Naive thymus-derived CD8-positive, alpha-beta T cell (primary cell): ENCODE measurements around the gene DEGS2. TPM values are rescaled to one million over a fixed set of nuclear protein-coding genes. Genes with fewer than 3 reads are reported as not detected.

Source experiments
- ATAC-seq, 2 donors: fragments of 150-1000 bp; cut with Tn5 transposase in 1 of 2; sonication (Bioruptor Pico), chemical (Tn5 transposase) in 1 of 2; 1 replicate in 1 of 2; 2 replicates in 1 of 2; pipeline ENCODE4 v1.10.0; 2021; ENCODE audit warnings: mild to moderate bottlenecking in 2 of 2, moderate library complexity in 2 of 2
- POLR2A ChIA-PET: fragments of 350-600 bp; sonication (Branson Sonifier 250); formaldehyde crosslinking; loops from one replicate; lab custom pipeline; 2021; ENCODE audit warnings: antibody characterized with exemption; lab: Charles Lee
- DNase-seq, 10 donors: peaks; one replicate each; pipeline versions ENCODE4 v3.0.0 to v3.0.0-alpha.2; 2020 to 2022
- H3K27ac Mint-ChIP-seq, 10 donors: one replicate each; pipeline ENCODE4 v1.8.0; 2020 to 2022; ENCODE audit warnings: mild to moderate bottlenecking in 10 of 10, mixed read lengths in 10 of 10, moderate library complexity in 4 of 10, inconsistent platforms in 1 of 10
- H3K27me3 Mint-ChIP-seq, 5 donors: one replicate each; pipeline ENCODE4 v1.8.0; 2021 to 2022; ENCODE audit warnings: mixed read lengths in 5 of 5
- H3K36me3 Mint-ChIP-seq, 3 donors: one replicate each; pipeline ENCODE4 v1.8.0; 2020 to 2022; ENCODE audit warnings: mixed read lengths in 3 of 3, mild to moderate bottlenecking in 2 of 3, inconsistent platforms in 1 of 3
- H3K4me1 Mint-ChIP-seq, 4 donors: one replicate each; pipeline ENCODE4 v1.8.0; 2021 to 2022; ENCODE audit warnings: mixed read lengths in 4 of 4
- H3K4me3 Mint-ChIP-seq, 10 donors: one replicate each; pipeline ENCODE4 v1.8.0; 2020 to 2022; ENCODE audit warnings: mild to moderate bottlenecking in 10 of 10, mixed read lengths in 10 of 10, moderate library complexity in 6 of 10, inconsistent platforms in 1 of 10
- H3K9me3 Mint-ChIP-seq, 9 donors: one replicate each; pipeline ENCODE4 v1.8.0; 2020 to 2022; ENCODE audit warnings: mixed read lengths in 9 of 9, mild to moderate bottlenecking in 3 of 9, inconsistent platforms in 1 of 9, moderate library complexity in 1 of 9
- polyA plus RNA-seq, 3 donors: library from polyadenylated mRNA; unstranded; fragments of 300-500 nt; fragmentation: Illumina TruSeq; gene quantifications; one replicate each; pipeline ENCODE4 v1.2.3, GENCODE V29; 2021
- total RNA-seq, 8 experiments: library from RNA in 2 of 8; stranded (reverse) in 2 of 8; gene quantifications; one replicate each; pipeline ENCODE4 v1.2.3 and lab custom pipeline; 2021 to 2026

The DEGS2 gene
- total and polyA plus RNA-seq, 5 experiments from 2014 or later, result 0.39 to 1.1 (median 0.75) TPM; not detected in 1

DNA sequence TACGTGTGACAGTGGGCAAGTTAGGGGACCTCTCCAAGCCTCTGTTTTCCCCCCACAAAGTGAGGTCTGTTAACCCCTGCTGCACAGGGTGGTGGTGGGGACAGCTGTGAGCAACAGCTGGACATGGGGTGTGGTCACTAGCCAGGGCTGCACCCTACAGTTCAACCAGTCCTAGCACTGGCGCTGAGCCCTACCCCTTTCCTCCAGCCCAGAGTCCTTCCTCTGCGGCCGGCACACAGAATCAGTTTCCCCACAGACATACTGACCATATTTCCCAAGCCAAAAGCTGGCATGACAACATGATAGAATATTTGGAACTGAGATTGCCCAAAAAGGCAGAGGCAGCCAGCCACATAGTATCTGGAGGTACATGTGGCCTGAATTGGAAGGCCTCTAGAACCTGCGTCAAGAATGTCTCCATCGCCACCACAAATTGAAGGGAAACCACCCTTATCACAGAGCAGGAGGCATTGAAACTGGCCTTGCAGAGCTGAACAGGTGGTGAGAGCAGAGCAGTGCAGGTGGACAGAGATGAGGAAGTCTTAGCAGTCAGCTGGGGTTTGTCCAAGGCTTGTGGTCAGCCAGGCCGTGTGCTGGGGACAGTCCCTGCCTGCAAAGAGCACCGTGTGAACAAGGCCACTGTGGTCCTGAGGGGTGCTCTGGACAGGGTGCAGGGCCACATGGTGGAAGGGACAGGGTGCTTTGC, 21.2 kb downstream of the DEGS2 start:
- peaks cover 0 to 94% (median 23%) of the 10 kb centered on the region in 3 donors for H3K36me3 Mint-ChIP-seq
- ATAC-seq (no peak), DNase-seq (no peak)
- H3K27me3 Mint-ChIP-seq, result no peaks in the 10 kb centered on the region
- H3K9me3 Mint-ChIP-seq, result no peaks in the 10 kb centered on the region
- no peak overlapping the region for H3K4me3 Mint-ChIP-seq
- POLR2A ChIA-PET, result interaction anchor here (1.4 to 1.6 kb wide), 3 partner anchors 12 to 33 kb away, joined by 3 to 4 read pairs (median 3); no protein-coding TSS in a partner anchor
- peak overlapping the region; percentile 11 to 80 (median 58) for H3K27ac Mint-ChIP-seq
- peaks cover 6 to 42% (median 15%) of the 10 kb centered on the region in 4 donors for H3K4me1 Mint-ChIP-seq

DNA sequence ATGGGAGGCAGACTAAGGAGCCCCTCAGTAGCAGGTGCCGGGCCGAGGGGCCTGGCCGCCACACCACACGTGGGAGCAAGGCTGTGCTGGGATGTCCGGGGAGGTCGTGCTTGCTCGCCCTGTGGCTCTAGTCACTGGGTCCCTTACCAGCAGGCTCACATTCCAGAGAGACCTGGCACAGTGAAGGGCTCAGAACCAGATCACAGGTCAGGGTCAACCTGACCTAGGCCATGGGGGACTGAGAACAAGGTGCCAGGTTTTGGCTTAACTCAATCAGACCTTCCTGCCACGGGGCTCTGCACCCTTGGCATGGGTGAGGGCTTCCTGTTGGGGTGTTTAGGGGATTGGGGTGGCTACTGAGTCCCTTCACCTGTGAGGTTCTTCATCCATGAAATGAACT, 22.3 kb downstream of the DEGS2 start:
- ATAC-seq, result no peak
- no peaks in the 10 kb centered on the region for H3K27me3 Mint-ChIP-seq
- peaks cover 0 to 97% (median 23%) of the 10 kb centered on the region in 3 donors for H3K36me3 Mint-ChIP-seq
- no peak for DNase-seq
- peak overlapping the region in 7 of 10 donors; percentile 13 to 80 (median 60) for H3K27ac Mint-ChIP-seq
- no peaks in the 10 kb centered on the region for H3K9me3 Mint-ChIP-seq
- H3K4me3 Mint-ChIP-seq, result no peak overlapping the region
- peaks cover 5 to 42% (median 15%) of the 10 kb centered on the region in 4 donors for H3K4me1 Mint-ChIP-seq
- POLR2A ChIA-PET, result interaction anchor here (1.1 to 1.6 kb wide), 4 partner anchors 14 to 31 kb away, joined by 3 to 4 read pairs (median 3); no protein-coding TSS in a partner anchor

DNA sequence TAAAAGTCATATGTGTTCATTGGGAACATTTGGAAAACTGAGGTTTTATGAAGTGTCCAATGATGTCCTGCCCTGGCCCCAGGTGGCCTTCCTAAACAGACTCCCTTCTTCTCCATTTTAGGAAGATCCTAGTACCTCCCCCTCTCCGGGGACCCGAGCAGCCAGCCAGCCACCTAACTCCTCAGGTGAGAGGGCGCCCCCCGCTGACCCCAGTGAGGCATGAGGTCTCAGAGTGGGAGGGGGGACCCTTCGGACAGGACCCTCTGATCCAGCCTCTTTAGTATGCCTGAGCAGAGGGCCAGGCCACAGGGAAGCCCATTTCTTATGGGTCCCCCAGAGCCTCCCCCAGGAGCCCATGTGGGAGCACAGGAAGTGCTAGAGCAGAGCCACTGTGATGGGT, 23.7 kb downstream of the DEGS2 start:
- H3K4me1 Mint-ChIP-seq, result peaks cover 3 to 42% (median 19%) of the 10 kb centered on the region in 4 donors
- H3K36me3 Mint-ChIP-seq, result peaks cover 0 to 98% (median 22%) of the 10 kb centered on the region in 3 donors
- POLR2A ChIA-PET, result interaction anchor here (0.6 to 1.0 kb wide), 2 partner anchors 11 to 18 kb away, joined by 3 read pairs; no protein-coding TSS in a partner anchor
- no peak overlapping the region for H3K4me3 Mint-ChIP-seq
- peak overlapping the region in 8 of 10 donors; percentile 29 to 80 (median 60) for H3K27ac Mint-ChIP-seq
- no peaks in the 10 kb centered on the region for H3K9me3 Mint-ChIP-seq
- ATAC-seq, result no peak
- H3K27me3 Mint-ChIP-seq, result no peaks in the 10 kb centered on the region
- DNase-seq, result no peak

DNA sequence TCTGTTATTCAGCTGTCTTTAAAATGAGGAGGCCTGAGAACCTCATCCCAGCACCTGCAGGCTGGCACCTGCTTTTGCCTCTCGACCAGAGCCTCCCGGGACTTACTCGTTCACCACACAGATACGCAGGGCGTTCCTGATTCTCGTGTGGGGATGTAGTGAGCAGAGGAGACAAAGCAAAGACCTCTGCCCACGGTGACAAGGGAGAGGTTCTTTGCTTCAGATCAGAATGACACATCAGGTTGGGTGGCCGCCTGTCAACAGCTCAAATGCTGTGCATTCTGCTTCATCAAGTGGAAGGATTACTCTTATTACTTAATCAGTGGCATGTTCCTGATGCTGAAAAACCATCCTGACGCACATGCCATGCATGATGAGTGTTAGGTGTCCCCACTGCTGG, 24.4 kb downstream of the DEGS2 start:
- POLR2A ChIA-PET, result interaction anchor here (0.9 to 2.1 kb wide), 3 partner anchors 10 to 26 kb away, joined by 3 to 6 read pairs (median 5); no protein-coding TSS in a partner anchor
- ATAC-seq (no peak), DNase-seq (no peak)
- H3K36me3 Mint-ChIP-seq, result peaks cover 0 to 98% (median 25%) of the 10 kb centered on the region in 3 donors
- H3K27ac Mint-ChIP-seq, result peak overlapping the region in 9 of 10 donors; percentile 10 to 86 (median 64)
- H3K4me3 Mint-ChIP-seq, result peak overlapping the region in 1 of 10 donors; percentile 20
- H3K4me1 Mint-ChIP-seq, result peaks cover 3 to 39% (median 21%) of the 10 kb centered on the region in 4 donors
- no peaks in the 10 kb centered on the region for H3K9me3 Mint-ChIP-seq
- no peaks in the 10 kb centered on the region for H3K27me3 Mint-ChIP-seq

DNA sequence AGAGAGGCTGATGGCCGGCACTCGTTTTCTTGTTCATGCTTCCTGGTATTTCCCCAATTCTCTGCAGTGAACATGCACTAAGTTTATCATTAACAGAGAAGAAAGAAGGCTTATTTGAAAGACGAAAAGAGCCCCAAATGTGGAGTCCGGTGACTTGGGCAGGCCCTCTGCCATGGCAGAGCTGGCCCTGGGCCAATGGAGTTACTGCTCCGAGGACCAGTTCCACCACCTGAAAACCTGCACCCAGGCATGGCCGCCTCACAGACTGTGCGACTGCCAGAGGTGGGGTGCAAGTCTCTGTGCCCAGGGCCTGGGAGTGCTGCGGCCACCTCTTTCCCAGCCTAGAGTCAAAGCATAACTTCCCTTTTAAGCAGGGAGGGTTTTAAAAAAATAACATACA, 24.9 kb downstream of the DEGS2 start:
- Mint-ChIP-seq H3K27me3 (no peaks in the 10 kb centered on the region), H3K9me3 (no peaks in the 10 kb centered on the region), H3K27ac (peak overlapping the region in 6 of 10 donors; percentile 11 to 84 (median 39)), H3K4me3 (no peak overlapping the region), H3K4me1 (peaks cover 1 to 38% (median 21%) of the 10 kb centered on the region in 4 donors), H3K36me3 (peaks cover 0 to 98% (median 27%) of the 10 kb centered on the region in 3 donors)
- ATAC-seq (no peak), DNase-seq (no peak)
- POLR2A ChIA-PET, result interaction anchor here (0.9 to 2.1 kb wide), 4 partner anchors 10 to 26 kb away, joined by 3 to 6 read pairs (median 4); no protein-coding TSS in a partner anchor

DNA sequence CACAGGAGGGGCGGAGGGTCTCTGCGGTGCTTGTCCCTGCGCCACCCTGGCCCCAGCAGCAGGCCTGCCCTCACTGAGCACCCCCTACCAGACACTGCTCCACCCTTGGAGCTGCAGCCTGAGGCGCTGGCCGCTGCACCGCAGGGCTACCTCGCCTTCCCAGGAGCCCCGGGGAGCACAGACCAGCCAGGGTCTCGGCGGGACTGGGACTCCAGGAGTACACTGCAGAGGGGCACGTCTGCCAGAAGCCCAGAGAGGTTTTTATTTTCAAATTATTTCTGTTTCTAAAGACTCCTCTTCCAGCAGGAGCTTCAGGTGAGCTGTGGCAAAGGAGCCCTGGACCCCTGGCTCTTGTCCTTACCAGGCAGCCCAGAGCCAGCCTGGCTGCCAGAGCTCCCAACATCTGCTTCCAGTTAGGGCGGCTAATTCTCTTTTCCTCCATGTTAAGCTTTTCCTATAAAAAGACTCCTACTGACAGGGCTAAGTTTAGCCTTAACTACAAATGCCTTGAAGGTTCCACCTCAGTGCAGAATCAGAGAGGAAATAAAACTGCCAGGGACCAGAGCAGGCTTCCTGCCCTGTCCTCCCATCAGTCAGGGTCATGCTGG, 26.4 kb downstream of the DEGS2 start:
- Mint-ChIP-seq H3K4me1 (peaks cover 0 to 27% (median 15%) of the 10 kb centered on the region in 4 donors), H3K27me3 (no peaks in the 10 kb centered on the region), H3K36me3 (peaks cover 0 to 91% (median 32%) of the 10 kb centered on the region in 3 donors), H3K27ac (peak overlapping the region in 6 of 10 donors; percentile 10 to 84 (median 62)), H3K4me3 (no peak overlapping the region), H3K9me3 (no peaks in the 10 kb centered on the region)
- DNase-seq, result no peak
- no peak for ATAC-seq
- POLR2A ChIA-PET, result interaction anchor here (0.7 to 2.1 kb wide), 6 partner anchors 8 to 61 kb away, joined by 3 to 5 read pairs (median 4); no protein-coding TSS in a partner anchor

DNA sequence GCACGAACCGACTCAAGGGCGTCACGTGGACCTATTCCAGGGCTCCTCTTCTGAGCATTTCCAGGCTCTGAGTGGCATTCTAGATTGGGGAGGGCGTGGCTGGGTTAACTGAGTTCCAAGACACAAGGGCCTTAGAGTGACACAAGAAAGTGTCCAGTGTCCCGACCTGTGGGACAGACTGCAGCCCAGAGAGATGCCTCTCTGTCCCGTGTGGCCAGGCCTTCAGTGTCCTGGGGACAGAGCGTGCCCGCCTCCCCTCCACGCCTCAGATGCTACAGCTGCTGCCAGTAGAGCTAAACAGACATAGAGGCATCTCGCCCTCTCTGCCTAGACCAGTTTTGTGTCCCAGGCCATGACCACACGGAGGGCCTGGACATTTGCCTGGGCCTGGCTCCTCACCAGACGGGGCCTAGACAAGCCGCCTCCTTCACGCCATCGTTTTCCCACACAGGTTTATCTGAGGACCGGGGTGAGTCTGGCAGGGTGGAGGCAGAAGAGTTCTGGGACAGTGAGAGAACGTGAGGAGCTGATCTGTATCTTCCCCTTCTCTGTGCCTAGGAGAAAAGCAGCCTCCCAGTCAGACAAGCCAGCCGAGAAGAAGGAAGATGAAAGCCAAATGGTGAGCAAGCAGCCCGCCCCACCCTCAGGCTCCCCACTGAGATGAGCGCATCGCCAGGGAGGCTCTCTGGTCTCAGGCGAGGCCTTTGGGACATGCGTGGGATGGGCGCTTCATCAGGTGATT, 27.1 kb downstream of the DEGS2 start:
- POLR2A ChIA-PET, result interaction anchor here (1.0 to 1.5 kb wide), 8 partner anchors 8 to 67 kb away, joined by 3 to 4 read pairs (median 4); partner anchors contain the start of gene EVL
- Mint-ChIP-seq H3K4me1 (peaks cover 0 to 27% (median 19%) of the 10 kb centered on the region in 4 donors), H3K27ac (peak overlapping the region in 6 of 10 donors; percentile 36 to 87 (median 52)), H3K4me3 (no peak overlapping the region), H3K9me3 (no peaks in the 10 kb centered on the region), H3K36me3 (peaks cover 0 to 92% (median 31%) of the 10 kb centered on the region in 3 donors), H3K27me3 (no peaks in the 10 kb centered on the region)
- no peak for DNase-seq
- no peak for ATAC-seq

DNA sequence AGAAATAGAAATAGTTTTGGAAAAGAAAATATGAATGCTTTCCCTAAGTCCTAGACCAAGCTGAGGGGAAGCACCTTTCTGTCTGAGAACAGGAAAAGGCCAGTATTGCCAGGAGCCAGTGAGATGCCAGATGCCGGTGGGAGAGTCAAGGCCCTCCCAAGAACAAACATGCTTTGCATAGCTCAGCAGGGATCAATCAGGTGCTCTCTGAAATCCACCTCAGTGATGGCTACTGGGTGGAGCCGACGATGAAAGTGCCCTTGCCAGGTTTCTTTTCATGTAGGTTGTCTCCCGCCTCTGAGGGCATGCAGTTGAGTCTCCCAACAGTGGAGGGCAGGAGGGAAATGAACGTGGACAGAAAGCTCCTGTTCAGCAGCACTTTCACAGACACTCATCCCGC, 28.3 kb downstream of the DEGS2 start:
- H3K4me3 Mint-ChIP-seq, result no peak overlapping the region
- no peak for DNase-seq
- no peaks in the 10 kb centered on the region for H3K9me3 Mint-ChIP-seq
- peaks cover 0 to 28% (median 15%) of the 10 kb centered on the region in 4 donors for H3K4me1 Mint-ChIP-seq
- POLR2A ChIA-PET, result interaction anchor here (1.3 to 1.5 kb wide), 4 partner anchors 10 to 66 kb away, joined by 3 to 4 read pairs (median 4); partner anchors contain the start of gene EVL
- no peak for ATAC-seq
- peak overlapping the region; percentile 44 to 91 (median 76) for H3K27ac Mint-ChIP-seq
- peaks cover 0 to 92% (median 29%) of the 10 kb centered on the region in 3 donors for H3K36me3 Mint-ChIP-seq
- no peaks in the 10 kb centered on the region for H3K27me3 Mint-ChIP-seq

DNA sequence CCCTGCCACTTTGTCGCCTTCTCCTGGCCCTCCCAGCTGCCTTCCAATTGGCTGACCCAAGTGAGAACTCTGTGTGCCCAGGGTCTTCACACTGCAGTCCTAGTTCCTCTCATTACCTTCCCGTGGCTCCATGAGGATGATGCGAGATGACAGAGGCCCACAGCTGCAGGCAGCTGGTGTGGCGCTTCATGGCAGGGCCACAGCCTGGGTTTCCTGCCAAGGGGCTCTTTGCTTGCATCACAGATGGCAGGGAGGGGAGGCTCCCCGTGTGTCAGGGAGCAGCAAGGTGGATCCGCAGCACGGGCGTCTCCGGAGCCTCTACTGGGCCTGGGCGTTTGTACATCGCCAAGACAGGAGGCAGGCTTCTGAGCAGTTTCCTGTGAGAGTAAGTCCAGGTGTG, 28.9 kb downstream of the DEGS2 start:
- no peaks in the 10 kb centered on the region for H3K9me3 Mint-ChIP-seq
- peaks cover 0 to 92% (median 26%) of the 10 kb centered on the region in 3 donors for H3K36me3 Mint-ChIP-seq
- DNase-seq, result no peak
- ATAC-seq, result no peak
- peaks cover 0 to 24% (median 14%) of the 10 kb centered on the region in 4 donors for H3K4me1 Mint-ChIP-seq
- POLR2A ChIA-PET, result interaction anchor here (1.0 to 1.5 kb wide), 3 partner anchors 17 to 65 kb away, joined by 3 to 4 read pairs (median 3); partner anchors contain the start of gene EVL
- H3K27ac Mint-ChIP-seq, result peak overlapping the region in 9 of 10 donors; percentile 7 to 91 (median 41)
- no peak overlapping the region for H3K4me3 Mint-ChIP-seq
- no peaks in the 10 kb centered on the region for H3K27me3 Mint-ChIP-seq

DNA sequence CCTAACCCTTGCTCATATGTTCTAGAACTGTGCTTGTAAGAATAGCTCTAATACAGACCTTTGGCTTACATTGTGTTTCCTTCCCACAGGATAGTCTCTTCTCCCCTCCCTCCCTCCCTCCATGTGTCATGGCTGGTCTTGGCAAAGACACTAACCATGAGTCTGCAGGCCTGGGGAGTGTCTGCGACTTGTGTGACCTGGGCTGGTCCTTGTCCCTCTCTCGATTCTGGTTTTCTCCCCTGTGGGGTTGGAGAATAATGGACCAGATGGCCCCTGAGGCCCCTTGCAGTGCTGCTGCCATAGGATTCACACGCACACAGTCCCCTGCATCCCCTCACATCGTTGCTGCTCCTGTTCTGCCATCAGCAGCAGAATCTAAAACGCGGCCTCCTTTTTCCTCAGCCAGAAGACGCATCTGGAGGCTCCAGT, 30.3 kb downstream of the DEGS2 start:
- peak overlapping the region in 4 of 10 donors; percentile 46 to 59 (median 50) for H3K27ac Mint-ChIP-seq
- ATAC-seq, result no peak
- no peaks in the 10 kb centered on the region for H3K27me3 Mint-ChIP-seq
- no peak for DNase-seq
- POLR2A ChIA-PET, result interaction anchor here (0.8 to 1.5 kb wide), 5 partner anchors 12 to 64 kb away, joined by 3 to 4 read pairs (median 3); partner anchors contain the start of gene EVL
- H3K36me3 Mint-ChIP-seq, result peaks cover 0 to 92% (median 24%) of the 10 kb centered on the region in 3 donors
- no peak overlapping the region for H3K4me3 Mint-ChIP-seq
- H3K9me3 Mint-ChIP-seq, result no peaks in the 10 kb centered on the region
- H3K4me1 Mint-ChIP-seq, result peaks cover 0 to 30% (median 15%) of the 10 kb centered on the region in 4 donors

DNA sequence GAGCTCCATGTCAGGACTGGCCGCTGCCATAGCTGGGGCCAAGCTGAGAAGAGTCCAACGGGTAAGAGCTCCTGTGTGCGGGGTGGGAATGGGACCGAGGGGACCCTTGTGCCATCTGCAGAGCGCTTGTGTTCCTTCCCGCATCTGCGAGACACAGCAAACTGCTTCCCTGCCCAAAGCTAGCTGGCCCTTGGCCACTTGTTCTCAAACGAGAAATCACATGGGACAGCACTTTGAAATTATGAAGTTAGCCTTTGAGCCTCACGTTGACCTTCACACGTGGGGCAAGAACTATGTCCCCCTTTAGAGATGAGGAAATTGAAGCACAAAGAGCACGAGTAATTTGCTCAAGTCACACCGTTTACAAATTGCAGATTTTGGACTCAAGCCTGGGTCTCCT, 30.8 kb downstream of the DEGS2 start:
- Mint-ChIP-seq H3K27me3 (no peaks in the 10 kb centered on the region), H3K36me3 (peaks cover 0 to 91% (median 22%) of the 10 kb centered on the region in 3 donors), H3K27ac (peak overlapping the region in 4 of 10 donors; percentile 18 to 48 (median 33)), H3K4me1 (peaks cover 0 to 25% (median 12%) of the 10 kb centered on the region in 4 donors), H3K4me3 (no peak overlapping the region), H3K9me3 (no peaks in the 10 kb centered on the region)
- ATAC-seq (no peak), DNase-seq (no peak)
- POLR2A ChIA-PET, result interaction anchor here (0.6 to 1.5 kb wide), 5 partner anchors 12 to 64 kb away, joined by 3 to 4 read pairs (median 3); partner anchors contain the start of gene EVL
